GM12865 (cell line): ENCODE measurements around the gene GRAMD1B.

ENCODE experiments used
- DNase-seq: peaks from one replicate; pipeline ENCODE4 v3.0.0; 2010; ENCODE audit warnings: low read depth
- H3K4me3 ChIP-seq: 2 replicates; pipeline ENCODE4 v1.5.1; 2011; ENCODE audit warnings: mild to moderate bottlenecking, low read depth, low read length, control low read depth
- CTCF ChIP-seq: IDR thresholded peaks from 2 replicates; pipeline ENCODE4 v1.5.1; 2011; ENCODE audit warnings: low read length, control low read depth, low read depth, inconsistent platforms; ENCODE audit not compliant: insufficient read depth; ENCODE audit errors: missing control alignments

GRAMD1B gene

GRCh38 chr11:123580137-123580536 lies 150.1 kb downstream of the GRAMD1B start:
- no peak for DNase-seq
- no peak overlapping the region for H3K4me3 ChIP-seq
- no peak for TF ChIP-seq CTCF

GRCh38 chr11:123580557-123581275 lies 150.6 kb downstream of the GRAMD1B start:
- no peak overlapping the region for H3K4me3 ChIP-seq
- TF ChIP-seq CTCF: peak; percentile 99
- DNase-seq: peak; percentile 77

GRCh38 chr11:123581651-123582399 lies 151.8 kb downstream of the GRAMD1B start:
- no peak overlapping the region for H3K4me3 ChIP-seq
- no peak for DNase-seq
- no peak for TF ChIP-seq CTCF

- TF ChIP-seq CTCF: no peak
- DNase-seq: no peak
- H3K4me3 ChIP-seq: no peak overlapping the region
These were observed 153.0 kb downstream of the GRAMD1B start for GRCh38 chr11:123582992-123583504.

GRCh38 chr11:123584186-123584585 lies 154.1 kb downstream of the GRAMD1B start:
- no peak for DNase-seq

GRCh38 chr11:123584737-123585136 lies 154.7 kb downstream of the GRAMD1B start:
- no peak for DNase-seq
- no peak for TF ChIP-seq CTCF
- no peak overlapping the region for H3K4me3 ChIP-seq

More at GRCh38 chr11:123584186-123584585, 154.1 kb downstream of the GRAMD1B start:
- no peak for TF ChIP-seq CTCF
- H3K4me3 ChIP-seq: no peak overlapping the region
